Measurements from ENCODE around the gene TNKS1BP1.

TNKS1BP1 gene

DNA sequence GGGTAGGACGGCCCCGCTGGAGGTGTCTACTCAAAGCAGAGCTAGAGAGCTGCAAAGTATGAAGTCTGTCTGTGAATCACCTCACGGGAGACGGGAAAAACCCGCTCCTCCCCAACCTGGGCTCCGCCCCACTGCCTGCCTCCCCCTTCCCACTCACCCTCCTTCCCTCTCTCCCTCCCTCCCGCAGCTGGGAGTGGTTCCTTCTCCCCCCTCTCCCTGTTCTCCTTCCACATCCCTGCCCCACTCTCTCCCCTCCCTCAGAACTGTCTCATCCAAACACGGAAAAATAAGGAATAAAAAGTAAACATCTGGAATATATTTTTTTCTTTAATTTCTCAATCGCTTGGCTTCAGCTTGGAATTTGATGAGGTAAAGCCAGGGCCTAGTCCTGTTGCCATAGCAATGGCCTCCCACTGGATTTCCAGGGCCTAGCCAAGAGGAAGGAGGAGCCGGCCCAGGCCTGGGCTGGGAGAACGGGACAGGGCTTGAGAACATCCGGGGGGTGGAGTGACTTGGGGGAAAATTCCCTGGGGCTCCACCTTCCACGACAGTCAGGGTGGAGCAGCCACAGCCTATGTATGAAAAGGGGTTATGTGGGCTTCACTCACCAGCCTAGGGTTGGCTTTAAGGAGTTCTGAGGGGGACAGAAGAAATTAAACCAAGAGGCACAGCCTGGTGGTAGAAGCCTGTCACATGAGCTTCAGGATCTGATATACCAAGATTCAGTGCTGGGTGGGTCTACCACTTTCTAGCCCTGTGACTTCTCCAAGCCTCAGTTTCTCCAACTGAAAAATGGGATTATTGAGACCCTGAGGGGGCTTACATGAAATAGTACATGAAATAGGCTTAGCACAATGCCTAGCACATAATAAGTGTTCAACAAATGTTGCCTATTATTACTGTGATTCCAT, 2.2 kb downstream of the TNKS1BP1 start:
- no peak for DNase-seq (ENCODE audit: insufficient read length, low spot score)
- no peak for FAIRE-seq
- TF ChIP-seq, protein P1, sequence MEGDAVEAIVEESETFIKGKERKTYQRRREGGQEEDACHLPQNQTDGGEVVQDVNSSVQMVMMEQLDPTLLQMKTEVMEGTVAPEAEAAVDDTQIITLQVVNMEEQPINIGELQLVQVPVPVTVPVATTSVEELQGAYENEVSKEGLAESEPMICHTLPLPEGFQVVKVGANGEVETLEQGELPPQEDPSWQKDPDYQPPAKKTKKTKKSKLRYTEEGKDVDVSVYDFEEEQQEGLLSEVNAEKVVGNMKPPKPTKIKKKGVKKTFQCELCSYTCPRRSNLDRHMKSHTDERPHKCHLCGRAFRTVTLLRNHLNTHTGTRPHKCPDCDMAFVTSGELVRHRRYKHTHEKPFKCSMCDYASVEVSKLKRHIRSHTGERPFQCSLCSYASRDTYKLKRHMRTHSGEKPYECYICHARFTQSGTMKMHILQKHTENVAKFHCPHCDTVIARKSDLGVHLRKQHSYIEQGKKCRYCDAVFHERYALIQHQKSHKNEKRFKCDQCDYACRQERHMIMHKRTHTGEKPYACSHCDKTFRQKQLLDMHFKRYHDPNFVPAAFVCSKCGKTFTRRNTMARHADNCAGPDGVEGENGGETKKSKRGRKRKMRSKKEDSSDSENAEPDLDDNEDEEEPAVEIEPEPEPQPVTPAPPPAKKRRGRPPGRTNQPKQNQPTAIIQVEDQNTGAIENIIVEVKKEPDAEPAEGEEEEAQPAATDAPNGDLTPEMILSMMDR (IDR thresholded peaks at IDR 0.05; ENCODE audit: insufficient read depth, missing control alignments) = no peak

DNA sequence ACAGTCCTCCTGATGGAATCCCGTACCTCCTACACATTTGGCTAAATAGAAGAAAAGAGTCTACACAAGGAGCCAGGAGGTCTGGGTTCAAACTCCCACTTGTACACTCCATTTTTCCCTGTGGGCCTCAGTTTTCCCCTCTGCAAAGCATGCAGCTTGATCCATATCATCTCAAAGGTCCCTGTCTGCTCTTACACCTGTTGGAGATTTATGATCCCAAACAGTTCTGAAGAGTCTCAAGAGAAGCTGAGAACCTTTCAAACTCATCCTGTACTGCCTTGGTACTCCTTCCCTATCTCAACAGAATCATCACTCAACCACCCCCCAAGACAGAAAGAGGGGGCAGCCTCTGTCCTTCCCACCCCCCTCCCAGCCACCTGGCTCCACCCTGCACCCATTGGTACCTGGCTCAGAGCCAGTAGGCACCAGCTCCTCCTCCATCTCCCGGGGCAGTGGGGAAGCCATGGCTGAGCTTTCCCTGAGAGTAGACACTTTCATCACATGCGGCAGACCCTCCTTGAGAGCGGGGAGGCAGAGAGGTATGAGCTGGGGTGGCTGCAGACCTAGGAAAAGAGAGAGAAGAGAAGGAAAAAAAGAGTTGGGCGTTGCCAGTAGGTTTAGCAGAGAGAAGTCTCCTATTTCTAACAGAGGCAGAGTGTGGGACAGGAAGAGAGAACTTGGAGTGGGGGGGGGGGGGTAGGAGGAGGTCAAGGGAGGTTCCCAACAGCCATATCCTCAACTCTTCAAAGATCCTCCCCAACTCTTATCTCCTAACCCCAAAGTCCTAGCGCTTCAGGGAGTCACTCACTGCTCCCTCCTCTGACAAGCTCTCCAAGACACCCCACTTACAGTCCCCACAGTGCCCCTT, 3.1 kb downstream of the TNKS1BP1 start:
- TF ChIP-seq, protein P1 (IDR thresholded peaks at IDR 0.05; ENCODE audit: insufficient read depth, missing control alignments) = no peak
- FAIRE-seq (no peak), DNase-seq (ENCODE audit: insufficient read length, low spot score) (no peak)

DNA sequence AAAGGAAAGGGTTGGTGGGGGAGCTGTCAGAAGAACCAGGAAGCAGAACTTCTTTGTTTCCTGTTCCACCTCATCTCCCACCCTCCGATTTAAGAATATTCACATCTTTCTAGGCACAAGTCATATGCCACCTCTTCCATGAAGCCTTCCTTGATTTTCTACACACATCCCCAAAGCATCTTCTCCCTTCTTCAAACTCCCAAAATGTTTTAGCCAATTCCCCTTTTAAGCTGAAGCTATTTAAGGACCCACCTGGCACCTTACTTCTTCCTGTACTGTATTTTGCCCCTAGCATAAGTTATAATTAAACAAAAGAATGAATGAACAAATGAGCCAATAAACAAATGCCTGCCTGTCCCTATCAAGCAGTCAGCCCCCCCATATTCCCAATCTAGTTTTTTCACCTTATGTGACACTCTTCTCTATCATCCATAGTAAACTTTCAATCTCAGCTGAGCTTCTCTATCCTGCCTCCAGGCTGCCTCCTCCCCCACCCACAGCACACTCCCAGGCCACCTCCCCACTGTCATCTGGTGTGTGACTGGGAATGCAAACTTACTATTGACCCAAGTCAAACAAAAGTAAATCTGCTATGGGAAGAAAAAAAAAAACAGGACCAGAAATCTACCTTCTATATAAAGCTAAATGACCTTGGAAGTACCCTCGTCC, 3.9 kb downstream of the TNKS1BP1 start:
- no peak for DNase-seq (ENCODE audit: insufficient read length, low spot score)
- no peak for FAIRE-seq
- TF ChIP-seq, protein P1 (IDR thresholded peaks at IDR 0.05; ENCODE audit: insufficient read depth, missing control alignments) = no peak

DNA sequence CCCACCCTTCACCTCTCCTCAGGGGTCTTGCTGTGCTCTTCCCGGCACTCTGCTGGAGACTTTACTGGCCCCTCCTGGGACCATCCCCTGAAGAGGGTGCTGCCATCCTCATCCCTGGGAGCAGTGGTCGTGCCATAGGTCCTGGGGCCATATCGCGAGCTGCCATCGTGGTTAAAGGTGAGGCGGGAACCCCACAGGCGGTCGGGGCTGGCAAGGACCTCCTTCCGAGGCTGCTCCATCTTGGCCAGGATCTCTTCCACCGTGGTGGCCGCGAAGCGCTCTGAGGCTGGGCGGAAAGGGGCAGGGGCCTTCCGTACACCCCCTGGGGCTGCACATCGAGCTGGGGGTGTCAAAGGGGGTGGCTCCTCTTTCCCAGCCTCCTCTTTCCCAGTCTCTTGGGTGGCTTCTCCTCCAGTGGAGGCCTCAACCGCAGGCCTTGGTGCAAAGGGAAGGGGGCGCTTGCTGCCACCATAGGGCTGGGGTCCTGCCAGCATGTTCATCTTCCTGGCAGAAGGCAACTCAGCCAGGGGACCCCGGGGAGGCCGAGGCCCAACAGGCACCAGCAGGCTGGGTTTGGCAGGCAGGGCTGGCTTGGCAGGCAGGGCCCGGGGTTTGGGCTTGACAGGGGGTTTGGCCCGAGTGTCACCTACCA, 4.6 kb downstream of the TNKS1BP1 start:
- no peak for DNase-seq (ENCODE audit: insufficient read length, low spot score)
- no peak for FAIRE-seq
- TF ChIP-seq, protein P1 (IDR thresholded peaks at IDR 0.05; ENCODE audit: insufficient read depth, missing control alignments) = no peak

DNA sequence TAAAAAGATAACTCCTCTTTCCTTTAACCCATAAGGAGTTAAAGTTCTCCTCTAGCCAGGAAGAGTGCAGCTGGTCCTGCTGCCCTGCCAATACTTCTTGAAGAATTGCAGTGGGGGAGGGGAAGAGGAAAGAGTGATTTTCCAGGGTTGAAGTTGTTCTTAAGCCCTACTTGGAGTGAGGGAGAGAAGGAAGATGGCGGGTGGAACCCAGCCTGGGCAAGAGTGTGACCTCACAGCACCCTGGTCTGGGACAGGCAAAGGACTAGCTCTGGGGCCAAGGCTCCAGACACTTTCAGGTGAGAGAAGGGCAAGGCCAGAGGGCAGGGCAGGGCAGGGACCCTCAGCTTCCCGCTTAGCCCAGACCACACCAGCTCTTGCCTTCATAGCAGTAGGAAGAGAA, 6.6 kb downstream of the TNKS1BP1 start:
- TF ChIP-seq, protein P1 (IDR thresholded peaks at IDR 0.05; ENCODE audit: insufficient read depth, missing control alignments) = no peak
- FAIRE-seq = no peak
- no peak for DNase-seq (ENCODE audit: insufficient read length, low spot score)

DNA sequence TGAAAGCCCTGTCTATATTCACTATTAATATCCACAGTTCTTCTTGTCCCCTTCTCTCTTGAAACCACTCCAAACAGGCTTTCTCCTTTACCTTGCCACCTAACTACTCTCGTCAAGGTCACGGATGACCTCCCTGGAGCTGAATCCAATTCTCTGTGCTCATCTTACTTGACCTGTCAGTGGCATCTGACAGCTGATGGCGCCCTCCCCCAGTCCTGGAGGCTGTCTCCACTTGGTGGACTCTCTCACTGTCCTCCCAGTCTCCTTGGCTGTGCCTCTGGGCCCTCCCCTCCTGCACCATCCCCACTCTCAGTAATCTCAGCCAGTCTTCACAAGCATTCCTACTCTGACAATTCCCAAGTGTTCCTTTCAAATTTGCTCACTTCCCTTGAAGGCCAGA, 8.7 kb downstream of the TNKS1BP1 start:
- TF ChIP-seq, protein P1 (IDR thresholded peaks at IDR 0.05; ENCODE audit: insufficient read depth, missing control alignments) = no peak
- FAIRE-seq (no peak), DNase-seq (ENCODE audit: insufficient read length, low spot score) (no peak)

All from D721Med (cell line).